K562 (cell line): ENCODE measurements around the gene ALK. TPM values are rescaled to one million over a fixed set of nuclear protein-coding genes. Genes with fewer than 3 reads are reported as not detected.

Experiments
- ATAC-seq: fragments of 200-7000 bp; cut with Tn5 transposase; 3 replicates; pipeline ENCODE4 v1.9.1; 2020; ENCODE audit warnings: moderate library complexity
- BruUV-seq: library from RNA; stranded (reverse); fragments of 400-500 nt; replicated peaks from 2 replicates; lab custom pipeline; 2021; lab: Mats Ljungman, UMichigan
- CTCF ChIA-PET: fragments of 300-600 bp; formaldehyde crosslinking; extraction: SDS; loops from one replicate; lab custom pipeline; 2021; ENCODE audit warnings: low intra/inter-chr PET ratio; lab: Yijun Ruan, JAX
- POLR2A ChIA-PET: fragments of 300-600, 350-650 bp; sonication (Branson Sonifier 250); formaldehyde crosslinking; extraction: SDS; loops from one replicate; lab custom pipeline; 2021; ENCODE audit warnings: antibody characterized with exemption, inconsistent platforms; lab: Yijun Ruan, JAX
- DNase-seq, 4 experiments: peaks; one replicate each; pipeline versions ENCODE4 v3.0.0 to v3.0.0-alpha.2; 2011 to 2018; ENCODE audit warnings: low spot score in 3 of 4, mixed read lengths in 3 of 4; ENCODE audit errors: extremely low read depth in 1 of 4
- FAIRE-seq: peaks from 2 replicates; lab custom pipeline; 2011; peaks lifted over from hg19 to GRCh38; lab: Jason Lieb, UNC
- H2AFZ ChIP-seq: 2 replicates; pipeline ENCODE4 v1.6.0; 2011; ENCODE audit warnings: low read depth, low read length, control low read depth, inconsistent platforms
- H3K27ac ChIP-seq: fragments of 200-600 bp; 3 replicates; pipeline ENCODE4 v1.8.0; 2011; ENCODE audit warnings: low read depth, mild to moderate bottlenecking, control low read depth, inconsistent platforms, low read length, moderate library complexity, mixed read lengths; ENCODE audit errors: extremely low read depth
- H3K27me3 ChIP-seq, 2 experiments: fragments of 300-600 bp in 1 of 2; 2 replicates in 1 of 2; 3 replicates in 1 of 2; pipeline versions ENCODE4 v1.6.0 to v1.8.0; 2011; ENCODE audit warnings: inconsistent platforms in 2 of 2, low read length in 2 of 2, mild to moderate bottlenecking in 1 of 2, mixed read lengths in 1 of 2, moderate library complexity in 1 of 2; ENCODE audit not compliant: control insufficient read depth in 2 of 2, insufficient read depth in 2 of 2
- H3K36me3 ChIP-seq: fragments of 300-600 bp; 3 replicates; pipeline ENCODE4 v1.8.0; 2011; ENCODE audit warnings: mild to moderate bottlenecking, low read length, inconsistent platforms; ENCODE audit not compliant: control insufficient read depth, insufficient read depth
- H3K4me1 ChIP-seq, 2 experiments: fragments of 200-600 bp in 1 of 2; replicated peaks in 1 of 2; 2 replicates in 1 of 2; 3 replicates in 1 of 2; pipeline versions ENCODE4 v1.5.1 to v1.8.0; 2011; ENCODE audit warnings: inconsistent platforms in 2 of 2, low read length in 2 of 2, mild to moderate bottlenecking in 1 of 2, mixed read lengths in 1 of 2, moderate library complexity in 1 of 2; ENCODE audit not compliant: control insufficient read depth in 2 of 2, insufficient read depth in 2 of 2
- H3K4me2 ChIP-seq: 2 replicates; pipeline ENCODE4 v1.6.1; 2011; ENCODE audit warnings: low read length, control low read depth, inconsistent platforms, mixed read lengths; ENCODE audit not compliant: insufficient read depth
- H3K4me3 ChIP-seq: fragments of 200-600 bp; sonication (generic), shearing (Covaris generic); 2 replicates; pipeline ENCODE4 v1.5.1; 2016; ENCODE audit warnings: control low read depth, inconsistent platforms
- H3K79me2 ChIP-seq: fragments of 200-600 bp; 3 replicates; pipeline ENCODE4 v1.8.0; 2011; ENCODE audit warnings: low read length, inconsistent platforms; ENCODE audit not compliant: control insufficient read depth, insufficient read depth
- H3K9ac ChIP-seq, 2 experiments: 2 replicates each; pipeline versions ENCODE4 v1.6.0 to v1.6.1; 2011; ENCODE audit warnings: low read depth in 2 of 2, low read length in 2 of 2, control low read depth in 1 of 2, inconsistent platforms in 1 of 2, mild to moderate bottlenecking in 1 of 2, mixed read lengths in 1 of 2; ENCODE audit not compliant: insufficient read depth in 1 of 2
- H3K9me1 ChIP-seq: one replicate; pipeline ENCODE4 v1.6.0; 2011; ENCODE audit warnings: inconsistent platforms, mild to moderate bottlenecking, low read length, moderate library complexity; ENCODE audit not compliant: control insufficient read depth, insufficient read depth
- H3K9me3 ChIP-seq: replicated peaks from 2 replicates; pipeline ENCODE4 v1.5.1; 2011; ENCODE audit warnings: low read depth, low read length, inconsistent platforms; ENCODE audit not compliant: control insufficient read depth, insufficient read depth
- H4K20me1 ChIP-seq: replicated peaks from 2 replicates; pipeline ENCODE4 v1.6.1; 2011; ENCODE audit warnings: low read length, inconsistent platforms, mixed read lengths; ENCODE audit not compliant: control insufficient read depth, insufficient read depth
- CHCHD3 ChIP-seq: fragments of 250-450 bp; sonication (Bioruptor Pico); IDR thresholded peaks from 2 replicates; pipeline ENCODE4 v2.1.2; 2022; ENCODE audit warnings: mild to moderate bottlenecking
- ELF1 ChIP-seq: fragments of 200-800 bp; sonication (Bioruptor generic); IDR thresholded peaks from 2 replicates; pipeline ENCODE4 v1.6.1; 2016; ENCODE audit warnings: missing genetic modification characterization, missing compliant biosample characterization
- GABPA ChIP-seq: fragments of 200-800 bp; sonication (Bioruptor generic); conservative IDR thresholded peaks from 2 replicates; pipeline ENCODE4 v1.6.1; 2016; ENCODE audit warnings: low read depth, missing genetic modification characterization, missing compliant biosample characterization
- HNRNPL ChIP-seq: fragments of 200-400 bp; formaldehyde crosslinking; IDR thresholded peaks from 2 replicates; pipeline ENCODE4 v1.6.1; 2017; ENCODE audit warnings: low read depth, mild to moderate bottlenecking, low read length
- NFIC ChIP-seq: fragments of 450-650 bp; IDR thresholded peaks from 2 replicates; pipeline ENCODE4 v1.6.1; 2017; ENCODE audit warnings: mild to moderate bottlenecking, inconsistent platforms
- SIX5 ChIP-seq, 2 experiments: IDR thresholded peaks; 2 replicates each; pipeline ENCODE4 v1.6.1; 2011; ENCODE audit warnings: low read length in 2 of 2, borderline replicate concordance in 1 of 2, low read depth in 1 of 2, mild to moderate bottlenecking in 1 of 2, moderate library complexity in 1 of 2; ENCODE audit not compliant: insufficient read depth in 1 of 2
- TCF7L2 ChIP-seq: fragments of 150-350 bp; IDR thresholded peaks from 2 replicates; pipeline ENCODE4 v1.6.1; 2016; ENCODE audit warnings: low read depth, mild to moderate bottlenecking, low read length, moderate library complexity
- TEAD2 ChIP-seq: fragments of 450-650 bp; IDR thresholded peaks from 2 replicates; pipeline ENCODE4 v1.6.1; 2016; ENCODE audit warnings: missing genetic modification characterization, control low read depth, missing compliant biosample characterization
- XRCC5 ChIP-seq: fragments of 200-400 bp; formaldehyde crosslinking; IDR thresholded peaks from 2 replicates; pipeline ENCODE4 v1.6.1; 2017; ENCODE audit warnings: low read depth, mild to moderate bottlenecking, low read length
- ZNF644 ChIP-seq: fragments of 200-800 bp; sonication (Bioruptor generic); IDR thresholded peaks from 2 replicates; pipeline ENCODE4 v1.6.1; 2016; ENCODE audit warnings: low read depth, missing genetic modification characterization, missing compliant biosample characterization
- WGBS: fragments of 100-300 bp; shearing (Covaris generic); methylation state at CpG from one replicate; pipeline ENCODE4 v1.1.6; 2016; ENCODE audit warnings: low coverage, mixed read lengths; ENCODE audit not compliant: insufficient coverage; ENCODE audit errors: missing lambda C conversion rate; 5-methylcytosine and 5-hydroxymethylcytosine counted together
- in situ Hi-C: fragments of 300-500 bp; cut with MboI; formaldehyde crosslinking; loops from 4 replicates; pipeline ENCODE4 v1.15.0; 2018; ENCODE audit warnings: inconsistent platforms, mixed read lengths
- intact Hi-C: fragments of 100-400 bp; cut with micrococcal nuclease; formaldehyde crosslinking; loops from 2 replicates; pipeline ENCODE4 v1.14.2; 2022
- polyA plus RNA-seq, 8 experiments: library from polyadenylated mRNA; depleted of rRNA in 4 of 8; stranded (reverse) in 5 of 8; unstranded in 3 of 8; fragments of >200 nt; fragmentation: Nextera tagmentation in 2 of 8; fragmentation: Illumina TruSeq in 1 of 8; extraction: Ambion mirVana in 2 of 8; extraction: Trizol in 1 of 8; gene quantifications; 2 replicates each; pipeline versions ENCODE4 v1.2.1 to v1.2.3, GENCODE V29; 2011 to 2014; ENCODE audit warnings: inconsistent platforms in 1 of 8, missing spikeins in 1 of 8
- total RNA-seq, 7 experiments: library from RNA; depleted of rRNA in 6 of 7; stranded (reverse); fragments of >200 nt in 6 of 7; fragmentation: Illumina TruSeq in 2 of 7; extraction: Trizol in 2 of 7; gene quantifications; 2 replicates each; pipeline versions ENCODE4 v1.2.1 to v1.2.3, GENCODE V29; 2011 to 2021; ENCODE audit warnings: low replicate concordance in 1 of 7

The ALK gene
- total and polyA plus RNA-seq, 9 of the 15 experiments (the other 6 are each of a cell fraction or from before 2014, with no cell fraction given), result not detected

DNA sequence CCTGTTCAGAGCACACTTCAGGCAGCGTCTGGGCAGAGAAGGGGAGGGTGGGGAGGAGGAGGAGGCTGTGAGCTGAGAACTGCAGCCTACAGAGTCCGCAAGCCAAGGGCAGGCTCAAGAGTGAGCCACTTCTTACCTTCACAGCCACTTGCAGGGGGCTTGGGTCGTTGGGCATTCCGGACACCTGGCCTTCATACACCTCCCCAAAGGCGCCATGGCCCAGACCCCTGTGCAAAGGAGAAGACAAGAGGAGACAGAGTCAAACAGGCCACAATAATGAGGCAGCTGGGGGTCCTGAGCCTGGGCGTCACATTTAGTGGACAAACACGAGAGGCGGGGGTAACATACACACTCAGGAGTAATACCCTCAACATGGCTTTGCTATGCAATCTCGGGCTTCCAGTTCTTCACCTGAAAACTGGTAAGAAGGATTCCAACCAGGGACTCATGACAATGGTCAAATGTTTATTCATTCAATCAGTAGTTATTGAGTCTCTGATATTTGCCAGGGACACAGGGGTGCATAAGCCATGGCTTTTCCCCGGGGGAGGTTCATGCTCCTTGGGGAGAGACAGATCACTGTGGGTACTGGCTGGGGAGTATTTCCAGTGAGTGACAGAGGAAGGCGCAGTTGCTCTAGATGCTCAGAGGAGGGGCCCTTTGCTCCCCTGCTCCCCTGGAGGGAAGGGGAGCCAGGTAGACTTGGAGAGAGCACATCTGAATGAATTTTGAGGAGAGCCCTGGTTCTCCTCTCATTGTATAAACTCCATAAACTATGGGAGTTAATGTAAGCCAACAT is 698.8 kb downstream of the ALK start (continued):
- TF ChIP-seq GABPA (tag), result no peak

DNA sequence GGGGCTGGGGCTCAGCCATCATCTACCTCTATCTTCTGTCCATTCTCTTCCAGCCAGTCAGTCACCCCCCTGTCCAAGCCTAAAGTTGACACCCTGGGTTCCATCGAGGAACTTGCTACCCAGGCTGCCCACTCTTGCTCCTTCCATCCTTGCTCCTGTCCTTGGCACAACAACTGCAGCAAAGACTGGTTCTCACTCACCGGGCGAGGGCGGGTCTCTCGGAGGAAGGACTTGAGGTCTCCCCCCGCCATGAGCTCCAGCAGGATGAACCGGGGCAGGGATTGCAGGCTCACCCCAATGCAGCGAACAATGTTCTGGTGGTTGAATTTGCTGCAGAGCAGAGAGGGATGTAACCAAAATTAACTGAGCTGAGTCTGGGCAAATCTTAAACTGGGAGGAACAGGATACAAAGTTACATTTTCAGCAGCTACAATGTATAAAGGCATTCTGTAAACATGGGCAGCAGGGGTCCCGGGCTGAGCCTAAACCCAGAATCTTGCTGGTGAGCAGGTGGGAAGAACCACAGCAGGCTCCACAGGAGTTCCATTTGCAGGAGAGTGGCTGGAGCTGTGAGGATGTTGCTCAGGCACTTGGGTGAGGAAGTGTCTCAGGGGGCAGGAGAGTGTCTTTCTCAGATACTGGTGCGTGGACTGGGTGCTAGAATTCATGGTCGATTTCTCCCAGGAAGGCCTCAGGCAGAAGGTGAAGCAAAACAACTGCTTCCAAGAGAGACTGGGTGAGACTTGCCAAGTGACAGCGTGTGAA is 700.7 kb downstream of the ALK start:
- POLR2A ChIA-PET, result interaction anchor here (0.7 kb wide), 1 partner anchor 449 kb away, joined by 3 read pairs; no protein-coding TSS in a partner anchor
- Histone ChIP-seq H3K9me1 (no peaks in the 10 kb centered on the region), H4K20me1 (no peaks in the 10 kb centered on the region; the same call in 1 of the 2 replicates), H3K4me2 (no peak overlapping the region), H3K79me2 (no peaks in the 10 kb centered on the region), H3K27ac (no peak overlapping the region), H3K9me3 (no peaks in the 10 kb centered on the region), H3K9ac (no peak overlapping the region), H2AFZ (no peak overlapping the region), H3K36me3 (no peaks in the 10 kb centered on the region), H3K4me3 (no peak overlapping the region), H3K4me1 (no peaks in the 10 kb centered on the region)
- in situ Hi-C loops (no loop called here), intact Hi-C loops (no loop called here)
- ATAC-seq, result no peak
- CTCF ChIA-PET, result no interaction called here
- FAIRE-seq, result no peak
- WGBS, result 0% methylated on average over 12 of the region's 12 CpGs
- no TSS peak for BruUV-seq
- no peak for DNase-seq
- TF ChIP-seq HNRNPL (no peak), TEAD2 (tag) (no peak), ZNF644 (tag) (no peak), TCF7L2 (no peak), ELF1 (tag) (no peak), SIX5 (IDR thresholded peaks at IDR 0.05; ENCODE audit: borderline replicate concordance in 1 of 2, insufficient read depth in 1 of 2, low read depth in 1 of 2, low read length in 2 of 2) (no peak), CHCHD3 (no peak), XRCC5 (no peak), NFIC (no peak)
- TF ChIP-seq, all 486 proteins: peak for 0
- H3K27me3 ChIP-seq, result peaks cover 0 to 48% of the 10 kb centered on the region in 2 experiments; a peak in 2 of 5 replicates
